Stimulated activated naive CD8-positive, alpha-beta T cell treated with anti-CD3 and anti-CD28 coated beads, Interleukin-15, Interleukin-2, amounts not matched to agents 100 ng/mL and 50 ng/mL, for 24 hours (primary cell): ENCODE data around the gene PTPN7.
A peak's percentile ranks its signal among the peaks of the same experiment; 100 is the strongest.
"Not testable (repeated sequence)": the region's sequence is repeated elsewhere in the genome, so short reads cannot be mapped to it uniquely, and the experiment has no call there.

Source experiments
- H3K27ac Mint-ChIP-seq: one replicate; pipeline ENCODE4 v1.8.0; 2021; ENCODE audit warnings: mild to moderate bottlenecking, mixed read lengths
- H3K27me3 Mint-ChIP-seq: one replicate; pipeline ENCODE4 v1.8.0; 2021; ENCODE audit warnings: mixed read lengths
- H3K36me3 Mint-ChIP-seq: one replicate; pipeline ENCODE4 v1.8.0; 2021; ENCODE audit warnings: low read depth, mixed read lengths
- H3K4me1 Mint-ChIP-seq: one replicate; pipeline ENCODE4 v1.8.0; 2021; ENCODE audit warnings: low read depth, mixed read lengths
- H3K4me3 Mint-ChIP-seq: one replicate; pipeline ENCODE4 v1.8.0; 2021; ENCODE audit warnings: mild to moderate bottlenecking, mixed read lengths
- H3K9me3 Mint-ChIP-seq: one replicate; pipeline ENCODE4 v1.8.0; 2021; ENCODE audit warnings: mixed read lengths

Gene PTPN7

DNA sequence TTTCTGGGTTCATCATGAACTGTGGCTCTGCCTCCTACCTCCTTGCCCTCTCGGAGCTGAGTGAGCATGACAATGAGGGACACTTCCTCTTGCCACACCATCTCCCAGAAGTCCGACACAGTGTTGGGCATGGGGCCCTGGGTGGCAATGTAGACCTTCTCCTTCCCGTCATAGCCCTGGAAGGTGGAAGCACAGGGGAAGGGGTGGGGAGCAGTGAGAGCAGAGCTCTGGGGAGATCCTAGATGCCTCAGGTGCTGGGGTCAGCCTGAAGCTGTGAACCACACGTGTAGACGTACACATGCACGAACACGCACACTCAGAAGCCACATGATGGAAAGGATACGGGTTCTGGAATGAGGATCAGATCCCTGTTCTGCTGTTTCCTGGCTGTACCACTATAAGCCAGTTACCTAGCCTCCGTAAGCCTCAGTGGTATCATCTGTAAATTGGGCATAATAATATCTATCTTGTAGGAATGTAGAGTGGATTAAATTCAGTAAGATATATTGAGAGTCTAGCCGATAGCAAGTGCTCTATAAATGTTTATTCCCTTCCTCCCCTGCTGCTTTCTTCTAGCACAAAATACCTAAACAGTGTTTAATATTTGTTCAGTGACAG lies 6.1 kb downstream of the PTPN7 start:
- no peaks in the 10 kb centered on the region for H3K9me3 Mint-ChIP-seq
- H3K4me1 Mint-ChIP-seq, result peaks cover 61% of the 10 kb centered on the region
- peaks cover 91% of the 10 kb centered on the region for H3K36me3 Mint-ChIP-seq

DNA sequence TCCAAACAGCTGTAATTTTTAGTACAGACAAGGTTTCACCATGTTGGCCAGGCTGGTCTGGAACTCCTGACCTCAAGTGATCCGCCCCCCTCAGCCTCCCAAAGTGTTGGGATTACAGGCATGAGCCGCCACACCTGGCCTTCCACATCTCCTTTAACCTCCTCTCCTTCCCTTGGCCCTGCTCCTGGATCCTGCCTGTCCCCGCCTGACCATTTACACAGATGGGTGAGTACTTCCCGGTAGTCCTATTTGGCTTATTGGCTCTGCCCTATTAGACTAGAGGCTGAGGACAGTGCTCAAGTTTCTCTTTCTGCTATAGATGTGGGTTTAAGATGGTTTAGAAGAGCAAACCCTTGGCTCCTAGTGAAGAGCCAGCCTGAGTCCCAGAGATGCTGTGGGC lies 7.1 kb downstream of the PTPN7 start:
- peaks cover 90% of the 10 kb centered on the region for H3K36me3 Mint-ChIP-seq
- H3K9me3 Mint-ChIP-seq, result no peaks in the 10 kb centered on the region
- peaks cover 55% of the 10 kb centered on the region for H3K4me1 Mint-ChIP-seq
- no peaks in the 10 kb centered on the region for H3K27me3 Mint-ChIP-seq
- peak overlapping the region; percentile 26 for H3K27ac Mint-ChIP-seq
- H3K4me3 Mint-ChIP-seq, result no peak overlapping the region

More for the DNA sequence above, 6.1 kb downstream of the PTPN7 start:
- Mint-ChIP-seq H3K4me3 (peak overlapping the region; percentile 74), H3K27me3 (no peaks in the 10 kb centered on the region), H3K27ac (peak overlapping the region; percentile 87)

DNA sequence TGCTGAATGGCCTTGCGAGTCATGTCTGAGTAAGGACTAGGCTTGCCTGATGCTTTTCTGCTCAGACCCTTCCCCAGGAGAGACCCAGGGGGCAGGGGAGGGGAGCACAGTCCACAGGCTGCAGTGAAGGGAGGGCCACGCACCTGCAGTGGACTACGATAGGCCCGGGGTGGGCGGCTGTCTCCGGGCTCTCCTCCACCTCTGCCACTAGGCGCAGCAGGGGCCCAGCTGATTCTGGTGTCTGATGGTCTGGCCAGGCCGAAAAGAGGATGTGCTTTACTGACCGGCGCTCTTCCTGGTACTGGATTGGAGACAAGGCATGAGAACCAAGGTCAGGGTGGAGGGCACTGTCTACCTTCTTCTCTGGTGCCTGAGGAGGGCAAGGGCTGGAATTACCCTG lies 8.0 kb downstream of the PTPN7 start:
- peaks cover 90% of the 10 kb centered on the region for H3K36me3 Mint-ChIP-seq
- peaks cover 47% of the 10 kb centered on the region for H3K4me1 Mint-ChIP-seq
- H3K9me3 Mint-ChIP-seq, result no peaks in the 10 kb centered on the region
- H3K27ac Mint-ChIP-seq, result no peak overlapping the region
- no peak overlapping the region for H3K4me3 Mint-ChIP-seq
- no peaks in the 10 kb centered on the region for H3K27me3 Mint-ChIP-seq

DNA sequence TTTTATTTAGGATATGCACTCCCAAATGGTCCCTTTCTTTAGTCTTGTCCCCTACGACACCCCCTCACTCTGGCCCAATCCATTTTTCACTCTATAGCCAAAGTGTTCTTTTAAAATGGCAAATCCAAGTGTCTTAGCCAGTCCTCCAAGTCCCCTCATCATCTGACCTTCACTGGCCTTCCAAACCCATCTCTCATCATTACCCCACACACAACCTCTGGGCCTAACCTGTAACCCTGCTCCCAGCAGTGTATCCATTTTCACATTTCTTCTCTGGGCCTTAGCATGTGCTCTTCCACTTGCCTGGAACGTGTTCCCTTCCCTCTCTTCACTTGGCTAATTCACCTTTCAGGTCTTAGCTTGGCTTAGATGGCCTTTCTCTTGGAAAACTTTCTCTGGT lies 9.4 kb downstream of the PTPN7 start:
- Mint-ChIP-seq H3K27ac (peak overlapping the region; percentile 55), H3K9me3 (no peaks in the 10 kb centered on the region), H3K4me3 (peak overlapping the region; percentile 0), H3K4me1 (peaks cover 42% of the 10 kb centered on the region), H3K36me3 (peaks cover 80% of the 10 kb centered on the region), H3K27me3 (no peaks in the 10 kb centered on the region)

DNA sequence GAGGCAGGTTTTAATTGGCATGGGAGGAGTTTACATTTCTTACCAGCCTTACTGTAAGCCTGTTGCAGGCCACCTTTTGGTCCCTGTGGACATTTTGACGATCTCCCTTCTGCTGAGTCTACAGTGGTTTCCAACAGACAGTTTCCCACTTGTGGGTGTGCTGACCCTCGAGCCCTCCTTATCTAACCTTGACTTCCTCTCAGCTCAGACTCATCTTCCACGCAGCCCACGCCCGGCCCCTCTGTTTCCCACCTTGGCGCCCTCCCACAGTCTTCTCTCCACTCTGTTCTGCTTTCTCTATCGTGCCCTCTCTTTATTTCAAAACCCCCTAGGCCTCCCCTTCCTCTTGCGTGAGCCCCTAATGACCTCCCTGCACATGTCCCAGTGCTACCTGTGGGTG lies 9.8 kb downstream of the PTPN7 start:
- Mint-ChIP-seq H3K27ac (peak overlapping the region; percentile 55), H3K4me1 (peaks cover 42% of the 10 kb centered on the region), H3K27me3 (no peaks in the 10 kb centered on the region), H3K9me3 (no peaks in the 10 kb centered on the region), H3K4me3 (no peak overlapping the region), H3K36me3 (peaks cover 76% of the 10 kb centered on the region)

DNA sequence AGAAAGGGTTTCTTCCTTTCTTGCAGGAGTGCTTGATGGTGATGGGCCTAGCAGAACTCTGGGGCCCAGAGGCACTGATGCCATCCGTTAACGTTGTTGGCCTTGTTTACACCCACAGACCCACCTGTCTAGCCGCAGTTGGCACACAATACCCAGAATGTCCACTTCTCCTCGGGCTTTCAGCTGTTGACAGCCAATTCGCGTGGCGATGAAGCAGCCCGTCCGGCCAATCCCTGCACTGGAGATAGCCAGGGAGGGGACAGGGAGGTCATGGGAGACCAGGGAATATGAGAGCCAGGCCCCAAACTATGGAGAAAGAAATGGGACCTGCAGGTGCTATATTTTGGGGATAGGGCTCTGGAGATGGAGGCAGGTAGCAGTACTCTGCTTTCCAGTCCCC lies 10.2 kb downstream of the PTPN7 start:
- Mint-ChIP-seq H3K27ac (no peak overlapping the region), H3K4me1 (peaks cover 42% of the 10 kb centered on the region), H3K4me3 (no peak overlapping the region), H3K27me3 (no peaks in the 10 kb centered on the region), H3K9me3 (no peaks in the 10 kb centered on the region), H3K36me3 (peaks cover 72% of the 10 kb centered on the region)

DNA sequence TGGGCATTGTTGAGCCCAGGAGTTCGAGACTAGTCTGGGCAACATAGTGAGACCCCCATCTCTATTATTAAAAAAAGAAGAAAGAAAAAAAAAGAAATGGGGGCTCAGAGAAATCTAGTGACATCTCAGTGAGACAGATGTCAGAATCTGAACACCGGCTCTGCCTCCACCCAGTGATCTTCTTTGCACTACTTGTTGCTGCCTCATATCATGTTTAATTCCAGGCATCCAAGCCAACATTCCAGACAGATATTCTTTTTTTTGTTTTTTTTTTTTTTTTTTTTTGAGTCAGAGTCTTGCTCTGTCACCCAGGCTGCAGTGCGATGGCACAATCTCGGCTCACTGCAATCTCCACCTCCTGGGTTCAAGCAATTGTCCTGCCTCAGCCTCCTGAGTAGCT lies 10.8 kb downstream of the PTPN7 start:
- H3K27me3 Mint-ChIP-seq, result no peaks in the 10 kb centered on the region
- no peak overlapping the region for H3K4me3 Mint-ChIP-seq
- peaks cover 39% of the 10 kb centered on the region for H3K4me1 Mint-ChIP-seq
- H3K9me3 Mint-ChIP-seq, result no peaks in the 10 kb centered on the region
- H3K36me3 Mint-ChIP-seq, result peaks cover 66% of the 10 kb centered on the region
- H3K27ac Mint-ChIP-seq, result no peak overlapping the region

DNA sequence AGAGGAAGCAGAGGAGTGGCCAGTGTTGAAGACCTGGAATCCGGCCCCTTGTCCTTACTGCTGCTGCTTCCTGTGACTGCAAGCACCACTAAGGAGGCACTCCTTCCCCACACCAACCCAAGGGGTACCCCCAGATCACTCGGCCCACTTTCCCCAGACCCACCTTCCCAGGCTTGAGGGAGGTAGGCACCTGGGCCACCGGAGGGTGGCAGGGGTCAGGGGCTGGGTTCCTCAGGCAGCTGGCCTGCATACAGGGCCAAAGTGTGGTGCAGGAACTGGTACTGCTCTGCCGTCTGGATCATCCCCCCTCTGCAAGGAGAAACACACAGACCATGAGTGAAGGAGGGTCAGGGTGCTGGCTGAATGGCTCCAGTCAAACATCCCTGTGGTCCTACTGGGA lies 12.0 kb downstream of the PTPN7 start:
- H3K9me3 Mint-ChIP-seq, result no peaks in the 10 kb centered on the region

DNA sequence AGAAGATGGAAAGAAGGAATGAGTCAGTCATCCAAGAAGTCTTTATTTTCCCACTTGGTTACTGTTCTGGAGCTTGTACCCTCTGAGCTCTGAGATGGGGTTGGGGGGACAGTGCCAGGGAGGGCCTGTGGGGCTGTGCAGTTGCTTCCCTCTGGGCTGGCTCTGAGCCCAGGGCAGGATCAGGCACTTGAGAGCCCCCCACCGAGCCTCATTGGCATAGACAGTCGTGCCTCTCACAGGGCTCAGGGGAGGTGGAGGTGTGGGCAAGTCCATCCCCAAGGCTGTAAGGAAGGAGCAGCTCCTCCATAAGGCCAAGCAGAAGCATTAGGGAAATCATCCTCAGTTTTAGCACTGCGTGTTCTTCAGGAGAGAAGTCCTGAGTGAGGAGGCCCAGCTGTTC lies 13.4 kb downstream of the PTPN7 start:
- H3K9me3 Mint-ChIP-seq, result no peaks in the 10 kb centered on the region
- H3K27me3 Mint-ChIP-seq, result no peaks in the 10 kb centered on the region
- no peak overlapping the region for H3K4me3 Mint-ChIP-seq
- H3K4me1 Mint-ChIP-seq, result peaks cover 43% of the 10 kb centered on the region
- H3K36me3 Mint-ChIP-seq, result peaks cover 51% of the 10 kb centered on the region
- H3K27ac Mint-ChIP-seq, result no peak overlapping the region

More for the DNA sequence above, 12.0 kb downstream of the PTPN7 start:
- peaks cover 59% of the 10 kb centered on the region for H3K36me3 Mint-ChIP-seq
- H3K27me3 Mint-ChIP-seq, result no peaks in the 10 kb centered on the region
- H3K4me1 Mint-ChIP-seq, result peaks cover 36% of the 10 kb centered on the region
- no peak overlapping the region for H3K4me3 Mint-ChIP-seq
- H3K27ac Mint-ChIP-seq, result no peak overlapping the region

DNA sequence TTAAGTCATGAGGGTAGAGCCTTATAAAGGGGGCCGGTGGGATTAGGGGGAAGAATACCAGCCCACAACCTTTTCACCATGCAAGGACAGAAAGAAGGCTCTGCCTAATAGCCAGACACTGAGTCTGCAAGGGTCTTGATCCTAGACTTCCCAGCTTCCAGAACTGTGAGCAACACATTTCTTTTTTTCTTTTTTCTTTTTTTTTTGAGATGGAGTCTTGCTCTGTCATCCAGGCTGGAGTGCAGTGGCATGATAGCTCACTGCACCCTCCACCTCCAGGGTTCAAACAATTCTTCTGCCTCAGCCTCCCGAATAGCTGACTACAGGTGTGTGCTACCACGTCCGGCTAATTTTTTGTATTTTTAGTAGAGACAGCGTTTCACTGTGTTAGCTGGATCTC lies 14.1 kb downstream of the PTPN7 start:
- Mint-ChIP-seq H3K36me3 (peaks cover 44% of the 10 kb centered on the region), H3K9me3 (no peaks in the 10 kb centered on the region), H3K27me3 (no peaks in the 10 kb centered on the region), H3K4me1 (peaks cover 44% of the 10 kb centered on the region), H3K4me3 (no peak overlapping the region), H3K27ac (no peak overlapping the region)

DNA sequence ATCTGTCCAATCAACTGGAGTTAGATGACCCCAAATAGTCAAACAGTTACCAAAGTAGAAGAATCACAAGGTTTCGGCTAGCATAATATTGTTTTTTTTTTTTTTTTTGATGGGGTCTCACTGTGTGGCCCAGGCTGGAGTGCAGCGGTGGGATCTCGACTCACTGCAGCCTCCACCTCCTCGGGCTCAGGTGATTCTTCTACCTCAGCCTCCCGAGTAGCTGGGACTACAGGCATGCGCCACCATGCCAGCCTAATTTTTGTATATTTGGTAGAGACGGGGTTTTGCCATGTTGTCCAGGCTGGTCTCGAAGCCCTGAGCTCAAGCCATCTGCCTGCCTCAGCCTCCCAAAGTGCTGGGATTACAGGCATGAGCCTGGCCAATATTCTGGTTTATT lies 14.7 kb downstream of the PTPN7 start:
- Mint-ChIP-seq H3K36me3 (peaks cover 39% of the 10 kb centered on the region), H3K4me1 (peaks cover 39% of the 10 kb centered on the region), H3K4me3 (peak overlapping the region; percentile 83), H3K27ac (peak overlapping the region; percentile 89)
- not testable (repeated sequence) for H3K27me3 Mint-ChIP-seq, H3K9me3 Mint-ChIP-seq

DNA sequence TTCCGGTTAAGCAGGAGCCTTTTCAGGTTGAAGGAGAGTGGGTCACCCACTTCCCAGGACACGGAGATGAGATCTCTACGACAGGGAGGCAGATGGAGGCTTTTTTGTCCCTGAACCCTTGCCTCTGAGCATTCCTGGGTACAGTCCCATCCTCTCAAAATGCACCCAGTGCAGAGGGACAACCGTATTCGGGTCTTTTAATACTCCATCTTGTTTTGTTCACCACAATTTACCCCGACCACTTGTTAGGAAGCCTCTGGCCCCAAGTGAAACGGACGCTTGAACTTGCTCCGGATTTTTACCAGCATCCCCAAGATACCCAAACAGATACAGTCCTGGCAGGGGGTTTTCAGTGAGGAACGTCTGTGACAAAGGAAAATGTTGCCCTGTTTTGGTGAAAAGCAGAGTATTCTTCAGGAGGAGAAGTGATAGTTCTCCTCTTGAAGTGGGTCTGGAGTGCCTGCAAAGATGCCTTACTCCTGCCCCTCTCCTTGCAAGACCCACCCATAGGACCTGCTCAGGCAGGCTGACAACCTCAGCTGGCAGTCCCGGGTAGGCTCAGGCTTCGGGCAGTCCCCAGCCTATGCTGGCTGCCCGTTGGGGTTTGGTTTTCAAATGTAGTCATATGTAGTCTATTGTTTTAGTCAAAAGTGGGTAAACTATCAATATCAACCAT lies 15.2 kb downstream of the PTPN7 start:
- Mint-ChIP-seq H3K27ac (peak overlapping the region; percentile 89), H3K27me3 (no peaks in the 10 kb centered on the region), H3K9me3 (no peaks in the 10 kb centered on the region), H3K4me1 (peaks cover 40% of the 10 kb centered on the region), H3K36me3 (peaks cover 33% of the 10 kb centered on the region), H3K4me3 (peak overlapping the region; percentile 83)

DNA sequence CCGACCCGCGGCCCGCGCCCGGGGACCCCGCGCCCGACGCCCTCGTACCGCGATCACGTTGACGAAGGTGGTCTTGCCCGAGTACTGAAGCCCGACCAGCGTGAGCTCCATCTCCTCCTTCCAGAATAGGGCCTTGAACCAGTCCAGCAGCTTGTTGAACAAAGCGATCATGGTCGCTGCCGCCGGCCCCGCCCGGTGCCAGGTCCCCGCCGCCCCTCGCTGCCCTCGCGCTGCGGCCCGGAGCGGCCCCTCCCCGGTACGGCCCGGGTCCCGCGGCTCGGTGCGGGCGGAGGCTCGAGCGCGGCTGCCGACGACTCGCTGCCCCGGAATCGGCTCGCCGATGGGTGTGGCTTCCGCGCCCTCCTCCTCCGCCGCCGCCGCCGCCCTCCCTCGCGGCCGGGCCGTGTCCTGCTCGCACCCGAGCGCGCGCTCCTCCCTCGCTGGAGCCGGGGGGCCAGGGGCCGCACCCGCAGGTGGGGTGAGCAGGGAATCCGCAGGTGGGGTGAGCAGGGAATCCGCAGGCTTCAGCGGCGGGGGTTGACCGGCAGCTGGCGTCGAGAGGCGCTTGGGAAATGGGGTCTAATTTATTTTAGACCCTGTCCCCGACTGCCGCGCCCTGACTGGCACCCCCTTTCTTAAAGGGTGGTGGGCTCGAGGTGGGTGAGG lies 15.9 kb downstream of the PTPN7 start, which contains the start of gene ARL8A:
Gene ARL8A (minus strand): TSS at position 336 of the 666 bp plus-strand sequence. CDS start 165 bp downstream, at position 171.
- H3K27ac Mint-ChIP-seq, result peak within 1 kb of the TSS; percentile 90
- peaks cover 28% of the 10 kb centered on the region for H3K36me3 Mint-ChIP-seq
- H3K4me1 Mint-ChIP-seq, result peaks cover 40% of the 10 kb centered on the region
- no peaks in the 10 kb centered on the region for H3K27me3 Mint-ChIP-seq
- H3K4me3 Mint-ChIP-seq, result peak within 1 kb of the TSS; percentile 96
- no peaks in the 10 kb centered on the region for H3K9me3 Mint-ChIP-seq

DNA sequence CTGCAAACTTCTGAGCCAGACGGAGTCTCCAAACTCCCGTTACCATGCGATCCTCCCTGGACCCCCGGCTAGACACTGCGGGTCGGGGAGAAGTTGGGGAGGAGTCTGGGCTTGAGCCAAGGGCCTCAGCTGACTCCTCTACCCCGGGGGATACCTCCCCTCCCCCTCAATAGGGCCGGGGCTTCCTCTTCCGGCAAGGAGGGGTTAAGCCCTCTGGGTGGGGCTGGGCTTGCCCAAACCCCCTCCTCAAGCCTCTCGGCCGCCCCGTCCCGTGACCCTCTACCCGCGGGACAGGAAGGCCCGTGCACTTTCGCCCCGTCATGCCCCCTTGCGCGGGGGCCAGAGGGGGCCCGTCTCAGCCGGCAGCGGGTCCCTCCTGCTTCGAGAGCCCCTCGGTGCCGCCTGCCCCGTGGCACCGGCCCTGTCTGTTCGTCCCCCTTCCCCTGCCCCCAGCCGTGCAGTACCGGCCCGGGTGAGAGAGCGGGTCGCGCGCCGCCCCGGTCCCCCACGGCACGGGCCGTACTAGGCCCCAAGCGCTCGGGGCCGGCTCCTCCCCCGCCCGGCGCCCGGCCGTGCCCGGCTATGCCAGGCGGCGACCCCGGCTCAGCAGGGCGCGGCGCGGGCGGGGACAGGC lies 16.5 kb downstream of the PTPN7 start:
- peak overlapping the region; percentile 90 for H3K27ac Mint-ChIP-seq

More for the DNA sequence above, 16.5 kb downstream of the PTPN7 start:
- Mint-ChIP-seq H3K36me3 (peaks cover 23% of the 10 kb centered on the region), H3K27me3 (no peaks in the 10 kb centered on the region), H3K4me3 (peak overlapping the region; percentile 96), H3K9me3 (no peaks in the 10 kb centered on the region), H3K4me1 (peaks cover 36% of the 10 kb centered on the region)
